HepG2 (cell line): ENCODE results near the gene ABHD1. TPM values are rescaled to one million over a fixed set of nuclear protein-coding genes. Genes with fewer than 3 reads are reported as not detected.
A peak's percentile ranks its signal among the peaks of the same experiment; 100 is the strongest.

ENCODE experiments used
- HOXA9 ChIP-seq: sonication (generic); formaldehyde crosslinking; IDR thresholded peaks from 2 replicates; pipeline ENCODE4 v1.8.1; 2022; ENCODE audit warnings: missing genetic modification reagents, mild to moderate bottlenecking, moderate library complexity, borderline replicate concordance
- KMT2B ChIP-seq: IDR thresholded peaks from 2 replicates; pipeline ENCODE4 v1.6.1; 2016; ENCODE audit warnings: missing genetic modification reagents, missing compliant biosample characterization
- LCORL ChIP-seq, 2 experiments: fragments of 450-650 bp in 1 of 2; sonication (generic) in 1 of 2; formaldehyde crosslinking in 1 of 2; IDR thresholded peaks; 2 replicates each; pipeline versions ENCODE4 v1.5.0 to v1.6.1; 2017 to 2020; ENCODE audit warnings: antibody characterized with exemption in 1 of 2, missing genetic modification reagents in 1 of 2
- NCOA1 ChIP-seq: sonication (generic); formaldehyde crosslinking; IDR thresholded peaks from 2 replicates; pipeline ENCODE4 v1.9.0; 2021; ENCODE audit warnings: missing genetic modification reagents
- PAXIP1 ChIP-seq: sonication (generic); formaldehyde crosslinking; conservative IDR thresholded peaks from 2 replicates; pipeline ENCODE4 v1.4.0; 2020; ENCODE audit warnings: mild to moderate bottlenecking, missing genetic modification reagents, moderate library complexity
- SMC3 ChIP-seq: IDR thresholded peaks from 2 replicates; pipeline ENCODE4 v1.6.1; 2011; ENCODE audit warnings: low read length, improper control_type of control experiment
- SRY ChIP-seq: sonication (generic); formaldehyde crosslinking; IDR thresholded peaks from 2 replicates; pipeline ENCODE4 v1.8.0; 2022; ENCODE audit warnings: mild to moderate bottlenecking, missing genetic modification reagents
- ZNF138 ChIP-seq: sonication (generic); formaldehyde crosslinking; IDR thresholded peaks from 2 replicates; pipeline ENCODE4 v1.5.0; 2020; ENCODE audit warnings: mild to moderate bottlenecking, low read depth, missing genetic modification reagents
- ZNF232 ChIP-seq: sonication (generic); formaldehyde crosslinking; IDR thresholded peaks from 2 replicates; pipeline ENCODE4 v1.4.0; 2020; ENCODE audit warnings: missing genetic modification reagents, borderline replicate concordance
- ZNF598 ChIP-seq: sonication (generic); formaldehyde crosslinking; IDR thresholded peaks from 2 replicates; pipeline ENCODE4 v1.5.1; 2020; ENCODE audit warnings: mild to moderate bottlenecking, missing genetic modification reagents, borderline replicate concordance
- ZNF724P ChIP-seq: sonication (generic); formaldehyde crosslinking; IDR thresholded peaks from 2 replicates; pipeline ENCODE4 v1.8.0; 2022; ENCODE audit warnings: missing genetic modification reagents, borderline replicate concordance
- ZNF776 ChIP-seq: sonication (generic); formaldehyde crosslinking; IDR thresholded peaks from 2 replicates; pipeline ENCODE4 v1.4.0; 2020; ENCODE audit warnings: mild to moderate bottlenecking, missing genetic modification reagents
- polyA plus RNA-seq, 8 experiments: library from polyadenylated mRNA; depleted of rRNA in 3 of 8; stranded (reverse) in 7 of 8; unstranded in 1 of 8; fragments of >200 nt; fragmentation: Illumina TruSeq in 4 of 8; extraction: Trizol in 4 of 8; gene quantifications; 2 replicates each; pipeline versions ENCODE4 v1.2.1 to v1.2.3, GENCODE V29; 2011 to 2016; ENCODE audit warnings: low read depth in 4 of 8, missing spikeins in 1 of 8, mixed read lengths in 1 of 8; ENCODE audit not compliant: insufficient read depth in 1 of 8
- total RNA-seq, 5 experiments: library from RNA; depleted of rRNA; stranded (reverse); fragments of >200 nt; fragmentation: Illumina TruSeq; extraction: Trizol; gene quantifications; 2 replicates each; pipeline ENCODE4 v1.2.3, GENCODE V29; 2016; ENCODE audit warnings: low read depth in 1 of 5

Gene ABHD1
- total and polyA plus RNA-seq, 2 of the 13 experiments (the other 11 are each of a cell fraction or from before 2014, with no cell fraction given): 0.04 to 0.81 TPM

- TF ChIP-seq LCORL (IDR thresholded peaks at IDR 0.05) (no peak), LCORL (CRISPR knock-in tag; IDR thresholded peaks at IDR 0.05) (peak; percentile 32; the same call in 1 of the 2 replicates), ZNF138 (CRISPR knock-in tag) (no peak), SMC3 (no peak), NCOA1 (CRISPR knock-in tag) (peak; percentile 53; the same call in 1 of the 2 replicates), ZNF598 (CRISPR knock-in tag) (no peak), ZNF232 (CRISPR knock-in tag) (no peak), PAXIP1 (CRISPR knock-in tag) (no peak), ZNF724P (CRISPR knock-in tag) (0 out of 2 replicates have a peak, but pooled peaks have one; percentile 39), KMT2B (0 out of 2 replicates have a peak, but pooled peaks have one; percentile 28), HOXA9 (CRISPR knock-in tag) (no peak), ZNF776 (CRISPR knock-in tag) (peak; percentile 50; the same call in 1 of the 2 replicates), SRY (CRISPR knock-in tag) (no peak)
Measured at GRCh38 chr2:27085062-27085672, 38.4 kb upstream of the ABHD1 start (continued).
